Stimulated activated effector memory CD8-positive, alpha-beta T cell treated with anti-CD3 and anti-CD28 coated beads, Interleukin-12 subunit alpha, Interleukin-12 subunit beta, amount 100 ng/mL, for 72 hours (primary cell): ENCODE results near the gene SYNE2.

Experiments used
- ATAC-seq: fragments of 150-1000 bp; cut with Tn5 transposase; 2 replicates; pipeline ENCODE4 v1.10.0; 2021
- DNase-seq, 2 donors: peaks; one replicate each; pipeline ENCODE4 v3.0.0; 2021 to 2022; ENCODE audit warnings: low spot score in 2 of 2
- H3K27ac Mint-ChIP-seq: one replicate; pipeline ENCODE4 v1.8.0; 2022; ENCODE audit warnings: mild to moderate bottlenecking, mixed read lengths
- H3K36me3 Mint-ChIP-seq: one replicate; pipeline ENCODE4 v1.8.0; 2022; ENCODE audit warnings: mild to moderate bottlenecking, mixed read lengths
- H3K4me1 Mint-ChIP-seq: one replicate; pipeline ENCODE4 v1.8.0; 2022; ENCODE audit warnings: mixed read lengths
- H3K4me3 Mint-ChIP-seq: one replicate; pipeline ENCODE4 v1.8.0; 2022; ENCODE audit warnings: mild to moderate bottlenecking, mixed read lengths
- H3K9me3 Mint-ChIP-seq: one replicate; pipeline ENCODE4 v1.8.0; 2022; ENCODE audit warnings: mixed read lengths

SYNE2 gene

DNA sequence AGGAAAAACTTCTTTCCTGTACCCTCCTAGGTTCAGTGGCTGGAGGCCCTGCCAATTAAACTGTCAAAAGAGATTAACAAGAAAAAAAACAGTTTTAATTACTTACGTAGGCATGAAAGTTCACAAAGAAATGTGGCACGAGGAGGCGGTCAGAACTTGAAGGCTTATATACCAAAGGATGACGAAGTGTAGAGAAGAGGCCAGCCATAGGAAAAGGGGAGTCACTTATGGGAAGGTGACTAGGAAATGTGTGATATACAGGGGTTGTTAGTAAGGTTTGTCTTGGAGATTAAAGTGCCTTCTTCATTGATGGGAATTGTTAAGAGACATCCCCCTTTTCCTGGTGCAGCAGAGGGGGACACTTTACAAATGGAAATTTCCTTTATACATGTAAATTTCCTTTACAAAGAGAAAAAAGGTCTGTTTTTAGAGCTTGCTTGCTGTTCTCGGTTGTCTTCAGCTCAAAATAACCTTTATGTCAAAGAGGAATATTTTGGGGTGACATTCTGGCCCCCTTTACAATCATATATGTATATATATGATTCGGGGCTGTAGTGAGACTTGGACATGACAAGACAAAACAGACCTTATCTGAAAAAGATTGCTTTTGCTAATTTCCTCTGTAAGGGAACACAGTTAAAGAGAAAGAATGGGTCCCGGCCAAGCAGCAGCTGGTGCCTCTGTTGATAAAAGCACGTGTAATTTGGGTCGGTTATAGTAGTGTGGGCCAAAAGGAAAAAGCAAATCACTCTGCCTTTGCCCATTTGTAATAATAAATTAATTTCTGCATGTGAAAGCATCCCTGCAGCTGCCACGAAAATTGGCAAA is 38.6 kb downstream of the SYNE2 start:
- ATAC-seq (no peak), DNase-seq (no peak)
- Mint-ChIP-seq H3K9me3 (no peaks in the 10 kb centered on the region), H3K4me1 (peaks cover 36% of the 10 kb centered on the region), H3K27ac (peak overlapping the region; percentile 51), H3K36me3 (no peaks in the 10 kb centered on the region), H3K4me3 (no peak overlapping the region)

DNA sequence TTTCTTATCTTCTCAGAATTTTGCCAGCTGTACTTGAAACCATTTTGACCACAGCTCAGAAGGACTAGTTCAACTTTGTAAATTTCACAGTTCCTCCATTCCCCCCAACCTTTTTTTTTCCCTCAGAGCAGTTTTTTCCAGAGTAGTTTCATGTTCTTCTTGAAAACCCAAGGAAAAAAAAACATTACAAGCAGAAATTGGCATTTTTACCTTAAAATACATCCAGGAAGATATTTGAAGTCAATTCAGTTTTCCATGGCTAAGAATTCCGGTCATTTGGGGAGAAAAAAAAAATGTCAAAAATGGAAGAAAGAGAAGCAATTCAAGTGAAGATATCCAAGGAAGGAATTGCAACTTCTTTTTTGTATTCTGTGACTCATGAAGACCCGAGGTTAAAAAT is 39.5 kb downstream of the SYNE2 start:
- Mint-ChIP-seq H3K4me3 (no peak overlapping the region), H3K27ac (peak overlapping the region; percentile 40), H3K36me3 (no peaks in the 10 kb centered on the region), H3K4me1 (peaks cover 37% of the 10 kb centered on the region), H3K9me3 (no peaks in the 10 kb centered on the region)
- no peak for DNase-seq
- ATAC-seq = no peak

DNA sequence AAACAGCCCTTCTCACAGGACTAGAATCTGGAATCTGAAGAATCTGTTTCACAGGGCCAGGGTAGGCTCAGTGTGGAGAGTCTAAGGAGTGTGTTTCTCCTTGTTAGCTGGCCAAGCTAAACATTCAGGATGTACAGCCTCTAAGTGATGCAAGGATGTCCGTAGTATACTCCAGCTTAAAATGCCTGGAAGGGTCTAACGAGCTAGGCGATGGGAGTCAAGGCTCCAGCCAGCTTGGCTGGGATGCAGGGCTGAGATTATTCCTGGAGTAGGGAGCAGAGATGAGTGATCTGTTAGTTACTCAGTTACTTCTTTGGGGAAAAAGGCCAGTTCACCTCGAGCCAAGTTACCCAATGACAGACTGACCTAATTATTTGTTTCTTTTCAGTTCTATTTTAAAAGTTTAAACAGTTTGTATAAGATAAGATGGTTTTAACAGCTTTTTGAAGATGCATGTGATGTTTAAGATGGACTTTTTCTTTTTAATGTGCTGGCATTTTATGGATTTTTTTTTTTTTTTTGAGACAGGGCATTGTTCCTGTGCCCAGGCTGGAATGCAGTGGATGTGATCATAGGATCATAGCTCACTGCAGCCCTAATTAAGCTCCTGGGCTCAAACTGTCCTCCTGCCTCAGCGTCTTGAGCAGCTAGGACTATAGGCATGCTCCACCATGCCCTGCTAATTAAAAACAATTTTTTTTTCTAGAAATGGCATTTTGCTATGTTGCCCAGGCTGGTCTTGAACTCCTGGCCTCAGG is 41.1 kb downstream of the SYNE2 start:
- peaks cover 48% of the 10 kb centered on the region for H3K4me1 Mint-ChIP-seq
- no peaks in the 10 kb centered on the region for H3K36me3 Mint-ChIP-seq
- H3K9me3 Mint-ChIP-seq = no peaks in the 10 kb centered on the region
- ATAC-seq = no peak
- H3K27ac Mint-ChIP-seq = peak overlapping the region; percentile 71
- DNase-seq = no peak
- H3K4me3 Mint-ChIP-seq = no peak overlapping the region

DNA sequence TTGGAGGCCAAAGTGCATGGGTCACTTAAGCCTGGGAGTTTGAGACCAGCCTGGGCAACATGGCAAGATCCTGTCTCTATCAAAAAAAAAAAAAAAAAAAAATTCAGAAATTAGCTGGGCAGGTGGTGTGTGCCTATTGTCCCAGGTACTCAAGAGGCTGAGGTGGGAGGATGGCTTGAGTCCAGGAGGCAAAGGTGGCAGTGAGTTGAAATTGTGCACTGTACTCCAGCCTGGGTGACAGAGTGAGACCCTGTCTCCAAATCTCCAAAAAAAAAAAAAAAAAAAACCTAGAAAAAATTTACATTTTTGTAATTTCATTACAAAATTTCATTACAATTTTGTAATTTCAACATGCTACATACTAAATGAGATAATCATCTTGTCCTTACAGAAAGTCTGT is 42.7 kb downstream of the SYNE2 start:
- Mint-ChIP-seq H3K27ac (no peak overlapping the region), H3K4me3 (no peak overlapping the region)

DNA sequence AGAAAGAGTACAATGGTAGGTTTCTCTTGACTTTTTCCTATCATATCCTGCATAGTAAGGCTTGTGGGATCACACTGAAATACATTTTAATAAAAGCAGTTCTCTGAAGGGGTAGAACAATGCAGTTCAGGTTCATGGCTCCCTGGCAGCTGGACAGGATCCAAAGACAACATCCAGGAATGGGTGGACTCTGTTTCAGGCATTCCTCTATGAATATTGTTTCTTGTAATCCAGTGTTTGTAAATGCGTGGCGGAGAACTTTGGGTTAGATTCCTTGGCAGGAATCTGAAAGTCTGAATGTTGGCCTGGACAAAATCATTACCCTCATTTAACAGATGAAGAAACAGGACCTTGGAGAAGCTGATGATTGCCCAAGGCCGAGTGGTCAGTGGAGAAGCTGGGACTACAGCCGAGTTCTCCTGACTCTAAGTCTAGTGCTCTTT is 43.5 kb downstream of the SYNE2 start:
- H3K36me3 Mint-ChIP-seq = no peaks in the 10 kb centered on the region
- no peak overlapping the region for H3K27ac Mint-ChIP-seq
- H3K4me1 Mint-ChIP-seq = peaks cover 45% of the 10 kb centered on the region
- DNase-seq (no peak), ATAC-seq (no peak)
- H3K9me3 Mint-ChIP-seq = no peaks in the 10 kb centered on the region
- no peak overlapping the region for H3K4me3 Mint-ChIP-seq

More for the DNA sequence above, 42.7 kb downstream of the SYNE2 start:
- ATAC-seq (no peak), DNase-seq (no peak)
- H3K9me3 Mint-ChIP-seq = no peaks in the 10 kb centered on the region
- H3K36me3 Mint-ChIP-seq = no peaks in the 10 kb centered on the region
- peaks cover 46% of the 10 kb centered on the region for H3K4me1 Mint-ChIP-seq

DNA sequence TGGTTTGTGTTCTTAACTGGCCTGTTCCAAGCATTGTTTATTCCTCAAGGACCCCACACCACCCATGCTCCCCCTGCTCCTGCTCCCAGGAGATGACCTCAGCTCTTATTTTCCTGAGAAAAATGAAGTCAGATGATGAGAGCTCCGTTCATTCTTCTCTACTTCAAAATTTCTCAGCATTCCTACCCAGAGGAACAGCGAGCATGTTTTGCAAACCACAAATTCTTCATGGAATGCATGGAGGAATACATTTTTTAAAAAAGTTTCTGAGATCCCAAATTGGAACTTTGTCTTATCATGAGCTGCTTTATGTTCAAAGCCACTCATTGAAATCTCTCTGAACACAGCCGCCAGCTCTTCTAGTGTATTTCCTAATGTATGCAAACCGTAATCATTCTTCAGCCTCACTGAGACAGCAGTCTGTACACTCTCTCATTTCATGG is 44.9 kb downstream of the SYNE2 start:
- Mint-ChIP-seq H3K9me3 (peaks cover 3% of the 10 kb centered on the region), H3K36me3 (peaks cover 4% of the 10 kb centered on the region), H3K4me3 (no peak overlapping the region), H3K27ac (peak overlapping the region; percentile 3), H3K4me1 (peaks cover 49% of the 10 kb centered on the region)
- ATAC-seq (no peak), DNase-seq (no peak)

DNA sequence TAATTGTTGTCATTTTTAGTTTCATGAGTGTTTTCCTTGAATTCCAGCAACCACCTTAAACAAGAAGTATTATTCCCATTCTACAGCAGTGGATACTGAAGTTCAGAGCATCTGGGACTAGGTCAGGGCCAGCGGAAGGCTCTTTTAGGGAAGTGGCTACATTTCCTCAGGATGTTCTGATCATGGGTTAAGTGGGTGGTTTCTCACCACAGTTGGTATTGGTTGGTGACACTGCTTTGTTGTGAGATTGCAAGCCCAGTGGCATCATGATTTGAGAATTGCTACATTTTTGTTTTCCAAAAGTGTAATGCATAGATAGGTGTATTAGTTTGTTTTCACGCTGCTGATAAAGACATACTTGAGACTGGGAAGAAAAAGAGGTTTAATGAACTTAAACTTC is 47.1 kb downstream of the SYNE2 start:
- peaks cover 8% of the 10 kb centered on the region for H3K36me3 Mint-ChIP-seq
- ATAC-seq = peak; percentile 72
- no peak for DNase-seq
- H3K4me1 Mint-ChIP-seq = peaks cover 55% of the 10 kb centered on the region
- H3K4me3 Mint-ChIP-seq = no peak overlapping the region
- peaks cover 3% of the 10 kb centered on the region for H3K9me3 Mint-ChIP-seq
- H3K27ac Mint-ChIP-seq = peak overlapping the region; percentile 8

DNA sequence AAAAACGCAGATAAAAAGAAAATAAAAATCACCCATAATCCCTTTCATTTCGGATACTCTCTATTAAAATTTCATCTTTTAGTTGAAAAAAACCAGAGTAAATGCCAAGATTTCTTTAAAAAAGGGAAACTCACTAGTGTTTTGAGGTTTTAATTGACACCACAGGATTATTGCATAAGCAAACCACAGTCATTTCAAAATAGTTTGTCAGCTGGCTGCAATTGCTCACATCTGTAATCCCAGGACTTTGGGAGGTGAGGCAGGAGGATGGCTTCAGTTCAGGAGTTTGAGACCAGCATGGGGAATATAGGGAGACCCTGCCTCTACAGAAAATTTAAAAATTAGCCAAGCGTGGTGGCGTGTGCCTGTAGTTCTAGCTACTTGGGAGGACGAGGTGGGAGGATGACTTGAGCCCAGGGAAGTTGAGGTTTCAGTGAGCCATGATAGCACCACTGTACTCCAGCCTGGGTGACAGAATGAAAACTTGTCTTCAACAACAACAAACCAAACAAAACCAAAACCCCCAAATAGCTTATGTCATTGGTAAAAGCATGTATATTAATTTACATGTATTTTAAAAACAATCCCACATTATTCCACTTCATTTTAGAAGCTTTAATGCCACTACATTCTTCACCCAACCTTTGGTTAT is 48.8 kb downstream of the SYNE2 start:
- ATAC-seq (peak; percentile 55), DNase-seq (no peak)
- Mint-ChIP-seq H3K36me3 (peaks cover 8% of the 10 kb centered on the region), H3K4me3 (no peak overlapping the region), H3K9me3 (peaks cover 3% of the 10 kb centered on the region), H3K4me1 (peaks cover 67% of the 10 kb centered on the region), H3K27ac (peak overlapping the region; percentile 51)

DNA sequence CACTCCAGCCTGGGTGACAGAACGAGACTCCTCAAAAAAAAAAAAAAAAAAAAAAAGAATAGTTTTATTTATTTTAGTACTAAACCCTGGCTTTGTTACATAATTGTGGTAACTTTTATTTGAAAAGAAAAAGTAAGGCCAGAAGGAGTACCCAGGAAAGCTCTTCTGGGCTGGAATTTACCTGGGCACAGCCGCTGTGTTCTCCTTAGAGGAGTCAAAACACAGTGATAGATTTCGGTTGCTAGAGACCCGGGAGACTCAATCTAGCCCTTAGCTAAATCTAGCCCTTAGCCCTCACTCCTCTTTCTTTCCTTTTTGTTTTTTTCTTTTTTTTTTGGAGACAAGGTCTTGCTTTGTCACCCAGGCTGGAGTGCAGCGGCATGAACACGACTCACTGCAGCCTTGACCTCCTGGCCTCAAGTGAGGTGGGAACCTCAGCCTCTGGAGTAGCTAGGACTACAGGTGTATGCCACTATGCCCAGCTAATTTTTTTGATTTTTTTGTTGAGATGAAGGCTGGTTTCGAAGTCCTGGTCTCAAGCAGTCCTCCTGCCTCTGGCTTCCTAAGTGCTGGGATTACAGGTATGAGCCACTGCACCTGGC is 49.7 kb downstream of the SYNE2 start:
- H3K36me3 Mint-ChIP-seq = peaks cover 8% of the 10 kb centered on the region
- DNase-seq (no peak), ATAC-seq (no peak)
- H3K27ac Mint-ChIP-seq = peak overlapping the region; percentile 39
- H3K4me3 Mint-ChIP-seq = no peak overlapping the region
- peaks cover 71% of the 10 kb centered on the region for H3K4me1 Mint-ChIP-seq
- peaks cover 3% of the 10 kb centered on the region for H3K9me3 Mint-ChIP-seq

DNA sequence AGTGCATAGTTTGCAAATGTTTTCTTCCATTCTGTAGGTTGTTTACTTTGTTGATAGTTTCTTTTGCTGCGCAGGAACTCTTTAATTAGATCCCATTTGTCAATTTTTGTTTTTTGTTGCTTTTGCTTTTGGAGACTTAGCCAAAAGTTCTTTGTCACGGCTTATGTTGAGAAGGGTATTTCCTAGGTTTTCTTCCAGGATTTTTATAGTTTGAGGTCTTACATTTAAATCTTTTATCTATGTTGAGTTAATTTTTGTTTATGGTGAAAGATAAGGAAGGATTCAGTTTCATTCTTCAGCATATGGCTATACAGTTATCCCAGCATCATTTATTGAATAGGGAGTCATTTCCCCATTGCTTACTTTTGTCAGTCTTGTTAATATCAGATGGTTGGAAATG is 51.9 kb downstream of the SYNE2 start:
- peaks cover 14% of the 10 kb centered on the region for H3K36me3 Mint-ChIP-seq
- peaks cover 81% of the 10 kb centered on the region for H3K4me1 Mint-ChIP-seq
- ATAC-seq (no peak), DNase-seq (no peak)
- H3K9me3 Mint-ChIP-seq = peaks cover 3% of the 10 kb centered on the region
- peak overlapping the region; percentile 41 for H3K27ac Mint-ChIP-seq
- H3K4me3 Mint-ChIP-seq = no peak overlapping the region

DNA sequence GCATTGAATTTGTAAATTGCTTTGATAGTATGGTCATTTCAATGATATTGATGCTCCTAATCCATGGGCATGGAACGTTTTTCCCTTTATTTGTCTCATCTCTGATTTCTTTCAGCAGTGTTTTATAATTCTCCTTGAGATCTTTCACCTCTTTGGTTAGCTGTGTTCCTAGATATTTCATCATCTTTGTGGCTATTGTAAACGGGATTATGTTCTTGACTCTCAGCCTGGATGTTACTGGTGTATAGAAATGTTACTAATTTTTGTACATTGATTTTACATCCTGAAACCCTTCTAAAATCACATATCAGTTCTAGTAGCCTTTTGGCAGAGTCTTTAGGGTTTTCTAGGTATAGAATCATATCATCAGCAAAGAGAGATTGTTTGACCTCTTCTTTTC is 52.6 kb downstream of the SYNE2 start:
- H3K36me3 Mint-ChIP-seq = peaks cover 15% of the 10 kb centered on the region
- peak overlapping the region; percentile 41 for H3K27ac Mint-ChIP-seq
- ATAC-seq (no peak), DNase-seq (no peak)
- H3K4me1 Mint-ChIP-seq = peaks cover 82% of the 10 kb centered on the region
- H3K9me3 Mint-ChIP-seq = peaks cover 3% of the 10 kb centered on the region
- H3K4me3 Mint-ChIP-seq = no peak overlapping the region

DNA sequence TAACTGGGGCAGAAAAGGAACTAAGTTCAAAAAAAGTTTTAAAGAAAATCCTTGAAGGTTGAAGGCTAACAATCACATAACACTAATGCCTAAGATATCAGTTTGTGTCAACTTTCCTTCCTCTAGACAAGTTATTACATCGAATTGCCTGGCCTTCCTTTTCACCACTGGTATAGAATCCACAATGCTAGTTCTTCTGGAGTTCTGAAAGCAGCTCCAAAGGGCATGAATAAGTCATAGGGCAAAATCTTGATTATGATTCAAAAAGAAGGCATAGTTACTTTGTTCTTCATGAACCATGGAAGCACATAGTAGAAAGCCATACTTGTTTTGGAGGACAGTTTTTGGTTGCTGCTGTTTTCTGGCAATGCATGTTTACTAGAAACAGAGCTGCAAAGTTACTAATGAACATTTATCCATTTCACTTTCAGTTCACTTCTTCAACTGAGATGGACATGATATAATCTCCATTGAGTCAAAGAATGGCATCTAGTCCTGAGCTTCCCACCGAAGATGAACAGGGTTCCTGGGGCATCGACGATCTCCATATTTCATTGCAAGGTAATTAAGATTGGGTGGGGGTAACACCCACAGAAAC is 56.0 kb downstream of the SYNE2 start:
- no peak for DNase-seq
- no peak for ATAC-seq
- H3K27ac Mint-ChIP-seq = no peak overlapping the region
- H3K4me3 Mint-ChIP-seq = peak overlapping the region; percentile 41
- H3K4me1 Mint-ChIP-seq = peaks cover 73% of the 10 kb centered on the region
- H3K9me3 Mint-ChIP-seq = no peaks in the 10 kb centered on the region
- H3K36me3 Mint-ChIP-seq = peaks cover 17% of the 10 kb centered on the region

DNA sequence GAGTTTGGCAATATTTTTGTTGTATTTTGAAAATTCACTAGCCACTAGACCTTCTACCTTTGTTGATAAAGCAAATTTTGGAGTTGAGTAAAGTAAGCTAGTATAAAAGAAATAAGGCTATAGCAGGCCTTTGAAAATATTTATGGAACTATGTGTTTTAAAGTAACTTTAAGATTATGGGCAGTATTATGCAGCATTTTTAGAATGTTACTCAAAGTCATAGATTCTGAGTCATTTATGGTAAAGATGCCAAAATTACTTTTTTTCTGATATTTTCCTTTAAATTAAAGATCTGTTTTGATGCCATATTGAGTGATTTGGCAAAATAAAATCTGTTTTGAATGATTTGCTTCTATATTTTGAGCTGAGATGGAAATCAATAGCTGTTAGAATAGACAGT is 57.2 kb downstream of the SYNE2 start:
- H3K9me3 Mint-ChIP-seq = no peaks in the 10 kb centered on the region
- H3K4me1 Mint-ChIP-seq = peaks cover 67% of the 10 kb centered on the region
- H3K4me3 Mint-ChIP-seq = peak overlapping the region; percentile 11
- H3K36me3 Mint-ChIP-seq = peaks cover 17% of the 10 kb centered on the region
- DNase-seq = no peak
- no peak overlapping the region for H3K27ac Mint-ChIP-seq
- ATAC-seq = no peak

DNA sequence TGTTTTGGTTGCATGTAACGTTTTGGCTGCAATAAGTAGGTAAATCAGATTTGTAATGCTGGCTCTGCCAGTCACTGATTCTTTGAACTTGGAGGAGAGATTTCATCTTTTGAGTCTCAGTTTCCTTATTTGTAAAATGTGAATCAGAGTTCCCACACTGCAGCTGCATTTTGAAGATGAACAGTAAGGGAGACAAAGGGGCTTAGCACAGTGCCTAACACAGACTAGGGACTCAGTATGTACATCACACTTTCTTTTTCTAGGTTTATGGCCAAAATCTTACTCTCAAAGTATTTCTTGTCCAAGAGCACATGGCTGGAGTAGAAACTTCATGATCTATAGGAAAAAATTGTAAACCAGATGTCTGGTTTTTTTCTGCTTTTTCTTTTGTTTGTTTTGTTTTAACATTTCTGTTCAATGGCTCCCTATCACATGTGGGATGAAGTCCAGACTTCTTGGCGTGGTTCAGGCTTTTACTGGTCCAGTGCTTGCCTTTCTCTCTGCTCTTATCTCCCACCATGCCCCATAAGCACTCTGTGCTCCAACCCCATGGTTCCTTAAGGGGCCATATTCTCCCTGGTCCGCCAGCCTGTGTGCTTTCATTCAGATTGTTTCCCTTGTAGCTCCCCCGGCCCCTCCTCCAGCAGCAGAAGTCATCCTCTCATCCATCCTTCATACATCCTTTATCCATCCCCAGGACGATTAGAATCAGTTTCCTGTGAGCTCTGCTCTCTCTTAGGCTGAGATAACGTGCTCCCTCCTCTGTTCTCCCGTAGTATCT is 58.0 kb downstream of the SYNE2 start:
- ATAC-seq (peak; percentile 76), DNase-seq (no peak)
- Mint-ChIP-seq H3K4me3 (peak overlapping the region; percentile 11), H3K36me3 (peaks cover 17% of the 10 kb centered on the region), H3K9me3 (no peaks in the 10 kb centered on the region), H3K4me1 (peaks cover 59% of the 10 kb centered on the region), H3K27ac (peak overlapping the region; percentile 24)
